Nephron (organoid): Measurements from ENCODE around the gene HMBS.

Source experiments
- H3K27ac Mint-ChIP-seq, 3 experiments: 2 replicates each; pipeline ENCODE4 v1.8.0; 2020; ENCODE audit warnings: mixed read lengths in 3 of 3, mild to moderate bottlenecking in 2 of 3, moderate library complexity in 1 of 3
- H3K27me3 Mint-ChIP-seq: 2 replicates; pipeline ENCODE4 v1.8.0; 2021; ENCODE audit warnings: low read depth, mild to moderate bottlenecking, moderate library complexity, mixed read lengths
- H3K36me3 Mint-ChIP-seq: 2 replicates; pipeline ENCODE4 v1.8.0; 2020; ENCODE audit warnings: low read depth, mixed read lengths
- H3K4me1 Mint-ChIP-seq: 2 replicates; pipeline ENCODE4 v1.8.0; 2020; ENCODE audit warnings: mixed read lengths
- H3K4me3 Mint-ChIP-seq, 3 experiments: 2 replicates each; pipeline ENCODE4 v1.8.0; 2020; ENCODE audit warnings: mild to moderate bottlenecking in 3 of 3, mixed read lengths in 3 of 3, moderate library complexity in 2 of 3
- H3K9me3 Mint-ChIP-seq: 2 replicates; pipeline ENCODE4 v1.8.0; 2020; ENCODE audit warnings: mixed read lengths
- TF ChIP-seq, protein P1 (sequence below), 3 experiments: fragments of 200-600 bp; sonication (generic); IDR thresholded peaks; one replicate each; pipeline ENCODE4 v1.5.0; 2021; ENCODE audit warnings: antibody characterized with exemption in 3 of 3; ENCODE audit not compliant: unreplicated experiment in 3 of 3

The HMBS gene

GRCh38 chr11:119103793-119104192 is 19.1 kb downstream of the HMBS start:
- peak overlapping the region; percentile 56 to 86 (median 76) for H3K4me3 Mint-ChIP-seq
- peaks cover 48% of the 10 kb centered on the region for H3K4me1 Mint-ChIP-seq
- H3K36me3 Mint-ChIP-seq, result peaks cover 3% of the 10 kb centered on the region
- no peaks in the 10 kb centered on the region for H3K27me3 Mint-ChIP-seq
- TF ChIP-seq, protein P1, sequence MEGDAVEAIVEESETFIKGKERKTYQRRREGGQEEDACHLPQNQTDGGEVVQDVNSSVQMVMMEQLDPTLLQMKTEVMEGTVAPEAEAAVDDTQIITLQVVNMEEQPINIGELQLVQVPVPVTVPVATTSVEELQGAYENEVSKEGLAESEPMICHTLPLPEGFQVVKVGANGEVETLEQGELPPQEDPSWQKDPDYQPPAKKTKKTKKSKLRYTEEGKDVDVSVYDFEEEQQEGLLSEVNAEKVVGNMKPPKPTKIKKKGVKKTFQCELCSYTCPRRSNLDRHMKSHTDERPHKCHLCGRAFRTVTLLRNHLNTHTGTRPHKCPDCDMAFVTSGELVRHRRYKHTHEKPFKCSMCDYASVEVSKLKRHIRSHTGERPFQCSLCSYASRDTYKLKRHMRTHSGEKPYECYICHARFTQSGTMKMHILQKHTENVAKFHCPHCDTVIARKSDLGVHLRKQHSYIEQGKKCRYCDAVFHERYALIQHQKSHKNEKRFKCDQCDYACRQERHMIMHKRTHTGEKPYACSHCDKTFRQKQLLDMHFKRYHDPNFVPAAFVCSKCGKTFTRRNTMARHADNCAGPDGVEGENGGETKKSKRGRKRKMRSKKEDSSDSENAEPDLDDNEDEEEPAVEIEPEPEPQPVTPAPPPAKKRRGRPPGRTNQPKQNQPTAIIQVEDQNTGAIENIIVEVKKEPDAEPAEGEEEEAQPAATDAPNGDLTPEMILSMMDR (IDR thresholded peaks at IDR 0.05; ENCODE audit: unreplicated experiment in 3 of 3), result no peak
- peak overlapping the region; percentile 95 to 98 (median 98) for H3K27ac Mint-ChIP-seq
- H3K9me3 Mint-ChIP-seq, result no peaks in the 10 kb centered on the region

GRCh38 chr11:119106564-119107537 is 22.2 kb downstream of the HMBS start, which contains the start of gene C2CD2L:
Gene C2CD2L, plus strand, starts transcription at chr11:119107344. Its CDS starts 398 bp downstream, at chr11:119107742.
- TF ChIP-seq, protein P1 (IDR thresholded peaks at IDR 0.05; ENCODE audit: unreplicated experiment in 3 of 3), result no peak
- Mint-ChIP-seq H3K27ac (peak within 1 kb of the TSS; percentile 89 to 93 (median 89)), H3K36me3 (peaks cover 11% of the 10 kb centered on the region), H3K9me3 (no peaks in the 10 kb centered on the region), H3K4me1 (peaks cover 49% of the 10 kb centered on the region), H3K27me3 (no peaks in the 10 kb centered on the region), H3K4me3 (peak within 1 kb of the TSS; percentile 89 to 95 (median 91))

GRCh38 chr11:119107538-119108145 is 23.0 kb downstream of the HMBS start:
- Mint-ChIP-seq H3K4me1 (peaks cover 49% of the 10 kb centered on the region), H3K27me3 (no peaks in the 10 kb centered on the region)
- TF ChIP-seq, protein P1 (IDR thresholded peaks at IDR 0.05; ENCODE audit: unreplicated experiment in 3 of 3), result no peak

GRCh38 chr11:119108146-119108856 is 23.6 kb downstream of the HMBS start:
- Mint-ChIP-seq H3K36me3 (peaks cover 12% of the 10 kb centered on the region), H3K27me3 (no peaks in the 10 kb centered on the region), H3K27ac (peak overlapping the region; percentile 40 to 56 (median 49)), H3K4me3 (peak overlapping the region; percentile 82 to 91 (median 89)), H3K4me1 (peaks cover 49% of the 10 kb centered on the region), H3K9me3 (no peaks in the 10 kb centered on the region)
- TF ChIP-seq, protein P1 (IDR thresholded peaks at IDR 0.05; ENCODE audit: unreplicated experiment in 3 of 3), result no peak

More at GRCh38 chr11:119107538-119108145, 23.0 kb downstream of the HMBS start:
- Mint-ChIP-seq H3K9me3 (no peaks in the 10 kb centered on the region), H3K27ac (peak overlapping the region; percentile 40 to 56 (median 49)), H3K36me3 (peaks cover 12% of the 10 kb centered on the region), H3K4me3 (peak overlapping the region; percentile 89 to 91 (median 89))

GRCh38 chr11:119108857-119109221 is 24.2 kb downstream of the HMBS start:
- Mint-ChIP-seq H3K27ac (peak overlapping the region; percentile 40 to 56 (median 49)), H3K4me3 (peak overlapping the region; percentile 82 to 91 (median 89)), H3K36me3 (peaks cover 12% of the 10 kb centered on the region), H3K9me3 (no peaks in the 10 kb centered on the region), H3K4me1 (peaks cover 46% of the 10 kb centered on the region), H3K27me3 (no peaks in the 10 kb centered on the region)
- TF ChIP-seq, protein P1 (IDR thresholded peaks at IDR 0.05; ENCODE audit: unreplicated experiment in 3 of 3), result no peak
